Left lung (tissue), 10 donors: ENCODE measurements around the gene REM2. TPM values are rescaled to one million over a fixed set of nuclear protein-coding genes. Genes with fewer than 3 reads are reported as not detected.
"Not testable (repeated sequence)": the region's sequence is repeated elsewhere in the genome, so short reads cannot be mapped to it uniquely, and the experiment has no call there.

ENCODE experiments used
- ATAC-seq: fragments of 200-7000 bp; cut with Tn5 transposase; one replicate; pipeline ENCODE4 v1.9.1; 2020; ENCODE audit warnings: moderate library complexity
- DNase-seq, 4 donors: peaks; one replicate each; pipeline ENCODE4 v3.0.0-alpha.2; 2013 to 2020
- H3K27ac ChIP-seq, 2 donors: fragments of 200-600 bp; sonication (generic) in 1 of 2; one replicate each; pipeline versions ENCODE4 v1.5.0 to v1.8.0; 2020 to 2021
- H3K27me3 ChIP-seq, 2 donors: fragments of 200-600 bp; sonication (generic) in 1 of 2; one replicate each; pipeline versions ENCODE4 v1.5.0 to v1.8.0; 2020 to 2021
- H3K36me3 ChIP-seq, 2 donors: fragments of 200-600 bp; sonication (generic) in 1 of 2; one replicate each; pipeline versions ENCODE4 v1.5.0 to v1.8.0; 2020 to 2021
- H3K4me1 ChIP-seq, 2 donors: fragments of 200-600 bp; one replicate each; pipeline ENCODE4 v1.8.0; 2021
- H3K4me3 ChIP-seq, 2 donors: fragments of 200-600 bp; sonication (generic) in 1 of 2; one replicate each; pipeline versions ENCODE4 v1.5.0 to v1.8.0; 2020 to 2021; ENCODE audit warnings: mild to moderate bottlenecking in 1 of 2
- H3K9me3 ChIP-seq, 2 donors: fragments of 200-600 bp; sonication (generic) in 1 of 2; one replicate each; pipeline versions ENCODE4 v1.5.0 to v1.8.0; 2020 to 2021
- intact Hi-C, 2 donors: fragments of 100-400 bp; cut with DNase I; formaldehyde crosslinking; loops; one replicate each; pipeline versions ENCODE4 v1.11.2 to v1.14.2; 2022
- polyA plus RNA-seq, 6 donors: library from polyadenylated mRNA; unstranded; fragments of 120-200 nt; gene quantifications; one replicate each; pipeline ENCODE4 v1.2.1, GENCODE V29; 2013; ENCODE audit not compliant: insufficient read length in 6 of 6
- total RNA-seq, 2 donors: library from RNA; stranded (reverse); fragmentation: NEBNext Ultra II Directional; extraction: Animal tissue kit (Norgen Biotek cat#: 25700); gene quantifications; one replicate each; pipeline ENCODE4 v1.2.1, GENCODE V29; 2021
- TF ChIP-seq, protein P1 (sequence below), 2 donors: fragments of 200-600 bp; sonication (generic) in 1 of 2; IDR thresholded peaks; one replicate each; pipeline versions ENCODE4 v1.5.0 to v1.8.0; 2021; ENCODE audit warnings: antibody characterized with exemption in 2 of 2
- donor health status: DM: no; HTN: yes; CAD: no.
- donor health status: DM: no; HTN: no; CAD: no.

The REM2 gene
- total and polyA plus RNA-seq, 8 donors: 0.29 to 1.3 (median 0.83) TPM

DNA sequence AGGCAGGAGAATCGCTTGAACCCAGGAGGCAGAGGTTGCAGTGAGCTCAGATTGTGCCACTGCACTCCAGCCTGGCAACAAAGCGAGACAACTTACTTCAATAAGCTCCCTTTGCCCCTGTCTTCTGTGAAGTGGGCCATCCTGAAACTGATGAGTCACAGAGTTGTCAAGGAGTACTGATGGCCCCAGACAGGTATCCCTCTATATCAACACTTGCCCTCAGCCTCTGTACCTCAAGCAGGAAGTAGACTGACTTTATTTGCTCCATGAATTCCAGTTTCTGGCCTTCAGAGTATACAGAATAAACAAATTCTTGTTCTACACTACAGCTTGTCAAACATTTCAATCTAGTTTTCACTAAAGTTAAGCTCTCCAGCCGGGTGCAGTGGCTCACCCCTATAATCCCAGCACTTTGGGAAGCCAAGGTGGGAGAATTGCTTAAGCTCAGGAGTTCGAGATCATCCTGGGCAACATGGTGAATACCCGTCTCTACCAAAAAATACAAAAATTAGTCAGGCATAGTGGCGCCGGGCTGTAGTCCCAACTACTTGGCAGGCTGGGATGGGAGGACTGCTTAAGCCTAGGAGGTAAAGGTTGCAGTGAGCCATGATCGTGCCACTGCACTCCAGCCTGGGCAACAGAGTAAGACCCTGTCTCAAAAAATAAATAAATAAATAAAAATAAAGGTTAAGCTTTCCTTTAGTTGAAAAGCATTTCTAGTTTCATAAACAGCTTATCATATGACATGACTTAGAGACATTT is 27.9 kb upstream of the REM2 start:
- Histone ChIP-seq H3K27me3 (peaks cover 0 to 4% of the 10 kb centered on the region in 2 donors), H3K9me3 (no peaks in the 10 kb centered on the region), H3K4me1 (peaks cover 18 to 32% of the 10 kb centered on the region in 2 donors), H3K36me3 (no peaks in the 10 kb centered on the region), H3K4me3 (no peak overlapping the region), H3K27ac (no peak overlapping the region)
- intact Hi-C loops: loop anchor here in 1 of 2 donors (5.0 kb wide), 1 partner anchor 33 kb away; no protein-coding TSS in a partner anchor
- ATAC-seq (no peak), DNase-seq (no peak)
- TF ChIP-seq, protein P1, sequence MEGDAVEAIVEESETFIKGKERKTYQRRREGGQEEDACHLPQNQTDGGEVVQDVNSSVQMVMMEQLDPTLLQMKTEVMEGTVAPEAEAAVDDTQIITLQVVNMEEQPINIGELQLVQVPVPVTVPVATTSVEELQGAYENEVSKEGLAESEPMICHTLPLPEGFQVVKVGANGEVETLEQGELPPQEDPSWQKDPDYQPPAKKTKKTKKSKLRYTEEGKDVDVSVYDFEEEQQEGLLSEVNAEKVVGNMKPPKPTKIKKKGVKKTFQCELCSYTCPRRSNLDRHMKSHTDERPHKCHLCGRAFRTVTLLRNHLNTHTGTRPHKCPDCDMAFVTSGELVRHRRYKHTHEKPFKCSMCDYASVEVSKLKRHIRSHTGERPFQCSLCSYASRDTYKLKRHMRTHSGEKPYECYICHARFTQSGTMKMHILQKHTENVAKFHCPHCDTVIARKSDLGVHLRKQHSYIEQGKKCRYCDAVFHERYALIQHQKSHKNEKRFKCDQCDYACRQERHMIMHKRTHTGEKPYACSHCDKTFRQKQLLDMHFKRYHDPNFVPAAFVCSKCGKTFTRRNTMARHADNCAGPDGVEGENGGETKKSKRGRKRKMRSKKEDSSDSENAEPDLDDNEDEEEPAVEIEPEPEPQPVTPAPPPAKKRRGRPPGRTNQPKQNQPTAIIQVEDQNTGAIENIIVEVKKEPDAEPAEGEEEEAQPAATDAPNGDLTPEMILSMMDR (IDR thresholded peaks at IDR 0.05): no peak

DNA sequence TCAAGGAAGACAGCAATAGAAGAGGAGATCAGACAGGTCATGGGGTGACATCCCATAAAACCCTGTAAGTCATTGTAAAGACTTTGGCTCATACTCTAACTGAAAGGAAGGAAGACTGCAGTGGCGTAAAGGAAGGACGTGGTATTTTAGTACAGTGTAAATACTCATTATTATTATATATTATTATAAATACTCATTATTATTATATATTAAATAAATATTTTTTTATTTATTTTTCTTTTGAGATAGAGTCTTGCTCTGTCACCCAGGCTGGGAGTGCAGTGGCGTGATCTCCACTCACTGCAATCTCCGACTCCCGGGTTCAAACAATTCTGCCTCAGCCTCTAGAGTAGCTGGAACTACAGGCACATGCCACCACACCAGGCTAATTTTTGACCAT is 26.6 kb upstream of the REM2 start:
- H3K4me1 ChIP-seq: peaks cover 9 to 21% of the 10 kb centered on the region in 2 donors
- no peaks in the 10 kb centered on the region for H3K36me3 ChIP-seq
- no peaks in the 10 kb centered on the region for H3K9me3 ChIP-seq
- no peak overlapping the region for H3K27ac ChIP-seq
- peaks cover 0 to 4% of the 10 kb centered on the region in 2 donors for H3K27me3 ChIP-seq
- TF ChIP-seq, protein P1 (IDR thresholded peaks at IDR 0.05): no peak
- DNase-seq (no peak), ATAC-seq (no peak)
- intact Hi-C loops: loop anchor here in 1 of 2 donors (5.0 kb wide), 1 partner anchor 34 kb away; no protein-coding TSS in a partner anchor
- H3K4me3 ChIP-seq: no peak overlapping the region

DNA sequence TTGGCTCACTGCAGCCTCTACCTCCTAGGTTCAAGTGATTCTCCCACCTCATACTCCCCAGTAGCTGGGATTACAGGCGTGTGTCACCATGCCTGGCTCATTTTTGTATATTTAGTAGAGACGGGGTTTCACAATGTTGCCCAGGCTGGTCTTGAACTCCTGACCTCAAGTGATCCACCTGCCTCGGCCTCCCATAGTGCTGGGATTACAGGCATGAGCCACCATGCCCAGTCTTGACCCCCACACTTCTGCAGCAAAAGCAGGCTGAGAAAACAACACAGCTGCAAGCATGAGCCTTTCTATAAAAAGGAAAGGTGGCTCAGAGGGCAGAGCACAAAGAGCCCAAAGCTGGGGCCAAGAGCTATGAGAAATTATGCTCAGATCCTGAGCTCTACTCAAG is 22.6 kb upstream of the REM2 start:
- ATAC-seq, H3K27ac ChIP-seq, H3K36me3 ChIP-seq, DNase-seq, H3K4me3 ChIP-seq, H3K9me3 ChIP-seq, H3K4me1 ChIP-seq, intact Hi-C loops, H3K27me3 ChIP-seq: not testable (repeated sequence)

DNA sequence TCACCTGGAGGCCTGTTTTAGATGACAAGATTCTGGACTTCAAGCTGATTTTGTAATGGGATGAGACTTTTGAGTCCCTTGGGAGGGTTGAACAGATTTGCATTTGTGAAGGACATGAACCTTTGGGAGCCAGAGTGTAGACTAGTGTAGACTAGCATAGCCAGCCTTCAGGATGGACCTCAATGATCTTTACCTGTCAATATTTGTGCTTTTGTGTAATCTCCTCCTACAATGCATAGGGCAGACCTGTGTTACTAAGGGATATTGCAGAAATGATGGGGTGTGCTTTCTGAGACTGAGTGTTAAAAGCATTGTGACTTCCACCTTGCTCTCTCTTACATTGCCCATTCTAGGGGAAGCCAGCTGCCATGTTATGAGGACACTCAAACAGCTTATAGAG is 21.4 kb upstream of the REM2 start:
- no peak overlapping the region for H3K27ac ChIP-seq
- DNase-seq (no peak), ATAC-seq (no peak)
- no peak overlapping the region for H3K4me3 ChIP-seq
- H3K9me3 ChIP-seq: no peaks in the 10 kb centered on the region
- H3K4me1 ChIP-seq: no peaks in the 10 kb centered on the region
- no peaks in the 10 kb centered on the region for H3K36me3 ChIP-seq
- intact Hi-C loops: no loop called here
- TF ChIP-seq, protein P1 (IDR thresholded peaks at IDR 0.05): no peak
- peaks cover 0 to 4% of the 10 kb centered on the region in 2 donors for H3K27me3 ChIP-seq

DNA sequence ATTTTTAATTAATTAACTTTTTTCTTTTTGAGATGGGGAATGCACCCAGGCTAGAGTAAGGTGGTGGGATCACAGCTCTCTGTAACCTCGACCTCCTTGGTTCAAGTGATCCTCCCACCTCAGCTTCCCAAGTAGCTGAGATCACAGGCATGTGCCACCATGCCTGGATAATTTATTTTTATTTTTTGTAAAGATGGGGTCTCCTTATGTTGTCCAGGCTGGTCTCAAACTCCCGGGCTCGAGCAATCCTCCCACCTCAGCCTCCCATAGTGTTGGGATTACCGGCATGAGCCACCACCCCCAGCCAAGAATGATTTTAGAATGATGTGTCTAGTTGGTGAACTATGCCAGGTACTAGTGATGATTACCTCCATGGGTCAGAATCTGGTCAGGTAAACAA is 18.0 kb upstream of the REM2 start:
- no peak overlapping the region for H3K27ac ChIP-seq
- H3K27me3 ChIP-seq: no peaks in the 10 kb centered on the region
- intact Hi-C loops: no loop called here
- no peak for DNase-seq
- H3K4me3 ChIP-seq: no peak overlapping the region
- H3K4me1 ChIP-seq: peaks cover 0 to 6% of the 10 kb centered on the region in 2 donors
- no peaks in the 10 kb centered on the region for H3K36me3 ChIP-seq
- TF ChIP-seq, protein P1 (IDR thresholded peaks at IDR 0.05): no peak
- ATAC-seq: no peak
- no peaks in the 10 kb centered on the region for H3K9me3 ChIP-seq
